ENCODE results near the gene COL4A5.

Gene COL4A5

GRCh38 chrX:108736509-108737479 is 297.2 kb downstream of the COL4A5 start, which contains the start of gene IRS4 (continued):
- TF ChIP-seq ZEB2 (tag by site-specific recombination; IDR thresholded peaks at IDR 0.05) (peak; percentile 80), ZNF335 (tag by site-specific recombination; conservative IDR thresholded peaks at IDR 0.05) (peak; percentile 94), PRDM6 (tag by site-specific recombination; IDR thresholded peaks at IDR 0.05) (no peak), GLIS2 (tag by site-specific recombination; IDR thresholded peaks at IDR 0.05) (peak; percentile 89), PATZ1 (tag by site-specific recombination; IDR thresholded peaks at IDR 0.05) (peak; percentile 89), ZFP69B (tag by site-specific recombination; IDR thresholded peaks at IDR 0.05) (peak; percentile 18; the same call in 1 of the 2 replicates), ZIC2 (tag by site-specific recombination; IDR thresholded peaks at IDR 0.05) (peak; percentile 85), SCRT2 (tag by site-specific recombination; IDR thresholded peaks at IDR 0.05) (peak; percentile 51), ZNF146 (tag by site-specific recombination; IDR thresholded peaks at IDR 0.05) (no peak), ZNF140 (tag by site-specific recombination; IDR thresholded peaks at IDR 0.05) (no peak), YY1 (tag by site-specific recombination; IDR thresholded peaks at IDR 0.05) (no peak), HIC1 (tag by site-specific recombination; IDR thresholded peaks at IDR 0.05) (0 out of 2 replicates have a peak, but pooled peaks have one; percentile 28), ZNF155 (tag by site-specific recombination; IDR thresholded peaks at IDR 0.05) (no peak), ZNF518A (tag by site-specific recombination; conservative IDR thresholded peaks at IDR 0.05; ENCODE audit: low read depth) (no peak), ZFP3 (tag by site-specific recombination; IDR thresholded peaks at IDR 0.05; ENCODE audit: low read depth) (no peak), ZNF629 (tag by site-specific recombination; IDR thresholded peaks at IDR 0.05) (peak; percentile 48; the same call in 1 of the 2 replicates), ZNF544 (tag by site-specific recombination; IDR thresholded peaks at IDR 0.05) (no peak), REST (tag by site-specific recombination; IDR thresholded peaks at IDR 0.05) (no peak), ZBTB11 (tag by site-specific recombination; conservative IDR thresholded peaks at IDR 0.05; ENCODE audit: low read depth) (no peak), ZNF76 (tag by site-specific recombination; IDR thresholded peaks at IDR 0.05; ENCODE audit: borderline replicate concordance, low read depth) (no peak)
